Ovary (tissue), 3 donors: ENCODE results near the gene XYLT1.

Experiments
- CTCF ChIP-seq, 3 donors: fragments of 450-650 bp in 2 of 3; fragments of 200-600 bp in 1 of 3; IDR thresholded peaks; one replicate each; pipeline versions ENCODE4 v1.5.1 to v1.8.0; 2016 to 2022; ENCODE audit warnings: antibody characterized with exemption in 3 of 3, mild to moderate bottlenecking in 1 of 3
- POLR2A ChIP-seq: fragments of 450-650 bp; IDR thresholded peaks from one replicate; pipeline ENCODE4 v1.6.1; 2017; ENCODE audit warnings: antibody characterized with exemption, mild to moderate bottlenecking, moderate library complexity
- donor health status: DM: no; HTN: no; CAD: no.

- TF ChIP-seq POLR2A: no peak
- TF ChIP-seq CTCF (IDR thresholded peaks at IDR 0.05): no peak
Measured at GRCh38 chr16:17130733-17131132, 340.0 kb downstream of the XYLT1 start.
